Peyer's patch (tissue), 4 donors: ENCODE data around the gene RASSF9.

Experiments used
- POLR2A ChIP-seq, 2 donors: fragments of 450-650 bp; IDR thresholded peaks; one replicate each; pipeline ENCODE4 v1.5.1; 2017; ENCODE audit warnings: antibody characterized with exemption in 2 of 2, mild to moderate bottlenecking in 2 of 2, moderate library complexity in 2 of 2
- TF ChIP-seq, protein P1 (sequence below), 6 experiments: fragments of 450-650 bp in 4 of 6; fragments of 200-600 bp in 2 of 6; sonication (generic) in 1 of 6; IDR thresholded peaks; one replicate each; pipeline ENCODE4 v1.5.1; 2017 to 2019; ENCODE audit warnings: antibody characterized with exemption in 6 of 6, mild to moderate bottlenecking in 3 of 6, moderate library complexity in 1 of 6

DNA sequence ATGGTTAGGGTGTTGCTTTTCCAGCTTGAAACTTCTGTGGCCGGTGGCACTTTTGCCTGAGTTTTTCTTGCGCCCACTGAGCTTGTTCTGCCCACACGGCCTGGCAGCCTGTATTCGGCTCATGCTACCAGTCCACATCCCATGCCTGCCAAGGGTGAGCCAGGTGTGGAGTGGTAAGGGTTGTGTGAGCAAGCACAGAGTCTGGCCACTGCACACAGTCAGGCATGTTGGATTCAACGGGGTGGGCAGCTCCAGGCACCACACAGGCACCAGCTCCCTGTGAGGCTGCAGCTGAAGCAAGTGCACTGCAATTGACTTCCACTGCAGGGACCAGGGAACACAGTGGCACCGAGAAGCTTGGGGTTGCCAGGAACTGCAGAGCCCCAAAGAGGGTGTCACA, 19.1 kb upstream of the RASSF9 start:
- TF ChIP-seq POLR2A (IDR thresholded peaks at IDR 0.05) = no peak
- TF ChIP-seq, protein P1, sequence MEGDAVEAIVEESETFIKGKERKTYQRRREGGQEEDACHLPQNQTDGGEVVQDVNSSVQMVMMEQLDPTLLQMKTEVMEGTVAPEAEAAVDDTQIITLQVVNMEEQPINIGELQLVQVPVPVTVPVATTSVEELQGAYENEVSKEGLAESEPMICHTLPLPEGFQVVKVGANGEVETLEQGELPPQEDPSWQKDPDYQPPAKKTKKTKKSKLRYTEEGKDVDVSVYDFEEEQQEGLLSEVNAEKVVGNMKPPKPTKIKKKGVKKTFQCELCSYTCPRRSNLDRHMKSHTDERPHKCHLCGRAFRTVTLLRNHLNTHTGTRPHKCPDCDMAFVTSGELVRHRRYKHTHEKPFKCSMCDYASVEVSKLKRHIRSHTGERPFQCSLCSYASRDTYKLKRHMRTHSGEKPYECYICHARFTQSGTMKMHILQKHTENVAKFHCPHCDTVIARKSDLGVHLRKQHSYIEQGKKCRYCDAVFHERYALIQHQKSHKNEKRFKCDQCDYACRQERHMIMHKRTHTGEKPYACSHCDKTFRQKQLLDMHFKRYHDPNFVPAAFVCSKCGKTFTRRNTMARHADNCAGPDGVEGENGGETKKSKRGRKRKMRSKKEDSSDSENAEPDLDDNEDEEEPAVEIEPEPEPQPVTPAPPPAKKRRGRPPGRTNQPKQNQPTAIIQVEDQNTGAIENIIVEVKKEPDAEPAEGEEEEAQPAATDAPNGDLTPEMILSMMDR (IDR thresholded peaks at IDR 0.05) = no peak
